IMR-90 (cell line): Measurements from ENCODE around the gene PPFIBP2.

Experiments
- CEBPB ChIP-seq: IDR thresholded peaks from 2 replicates; pipeline ENCODE4 v1.6.1; 2012; ENCODE audit warnings: low read depth, low read length, improper control_type of control experiment
- CHD1 ChIP-seq: IDR thresholded peaks from 2 replicates; pipeline ENCODE4 v1.6.1; 2012; ENCODE audit warnings: low read depth, low read length, improper control_type of control experiment
- CTCF ChIP-seq: conservative IDR thresholded peaks from 2 replicates; pipeline ENCODE4 v1.5.1; 2012; ENCODE audit warnings: mild to moderate bottlenecking, low read depth, low read length, improper control_type of control experiment
- ELK1 ChIP-seq: fragments of 150-350 bp; IDR thresholded peaks from 2 replicates; pipeline ENCODE4 v1.6.1; 2016; ENCODE audit warnings: low read depth, mild to moderate bottlenecking, low read length, moderate library complexity, borderline replicate concordance
- MAZ ChIP-seq: IDR thresholded peaks from 2 replicates; pipeline ENCODE4 v1.6.1; 2012; ENCODE audit warnings: low read depth, mild to moderate bottlenecking, low read length, improper control_type of control experiment, moderate library complexity, borderline replicate concordance
- MXI1 ChIP-seq: IDR thresholded peaks from 2 replicates; pipeline ENCODE4 v1.6.1; 2012; ENCODE audit warnings: low read depth, mild to moderate bottlenecking, low read length, moderate library complexity, borderline replicate concordance
- POLR2A ChIP-seq: IDR thresholded peaks from 2 replicates; pipeline ENCODE4 v1.6.1; 2012; ENCODE audit warnings: mild to moderate bottlenecking, low read depth, low read length
- RAD21 ChIP-seq: IDR thresholded peaks from 2 replicates; pipeline ENCODE4 v1.6.1; 2012; ENCODE audit warnings: low read length, improper control_type of control experiment
- RFX5 ChIP-seq: IDR thresholded peaks from 2 replicates; pipeline ENCODE4 v1.8.0; 2012; ENCODE audit warnings: low read depth, mild to moderate bottlenecking, low read length, moderate library complexity
- USF2 ChIP-seq: fragments of 150-350 bp; IDR thresholded peaks from 2 replicates; pipeline ENCODE4 v1.6.1; 2017; ENCODE audit warnings: mild to moderate bottlenecking, antibody characterized with exemption, low read length, low read depth

GRCh38 chr11:7570241-7570640, 56.4 kb downstream of the PPFIBP2 start:
- TF ChIP-seq CTCF (no peak), CEBPB (no peak), POLR2A (no peak), RFX5 (no peak), CHD1 (no peak), ELK1 (no peak), MAZ (no peak), MXI1 (no peak), USF2 (no peak), RAD21 (no peak)
